SH-SY5Y (cell line): ENCODE measurements around the gene MAP4K3.

Experiments used
- GATA2 ChIP-seq: IDR thresholded peaks from 2 replicates; pipeline ENCODE4 v1.6.1; 2011; ENCODE audit warnings: mild to moderate bottlenecking, low read depth, low read length
- GATA3 ChIP-seq: IDR thresholded peaks from 2 replicates; pipeline ENCODE4 v1.6.1; 2011; ENCODE audit warnings: low read depth, mild to moderate bottlenecking, low read length, moderate library complexity

- TF ChIP-seq GATA2, result no peak
- no peak for TF ChIP-seq GATA3
Observed at GRCh38 chr2:39483534-39483933, 46.4 kb upstream of the MAP4K3 start.
